K562 (cell line): Measurements from ENCODE around the gene NSUN6. TPM values are rescaled to one million over a fixed set of nuclear protein-coding genes. Genes with fewer than 3 reads are reported as not detected.

Experiments
- ATAC-seq: fragments of 200-7000 bp; cut with Tn5 transposase; 3 replicates; pipeline ENCODE4 v1.9.1; 2020; ENCODE audit warnings: moderate library complexity
- BruUV-seq: library from RNA; stranded (reverse); fragments of 400-500 nt; replicated peaks from 2 replicates; lab custom pipeline; 2021; lab: Mats Ljungman, UMichigan
- CTCF ChIA-PET: fragments of 300-600 bp; formaldehyde crosslinking; extraction: SDS; loops from one replicate; lab custom pipeline; 2021; ENCODE audit warnings: low intra/inter-chr PET ratio; lab: Yijun Ruan, JAX
- POLR2A ChIA-PET: fragments of 300-600, 350-650 bp; sonication (Branson Sonifier 250); formaldehyde crosslinking; extraction: SDS; loops from one replicate; lab custom pipeline; 2021; ENCODE audit warnings: antibody characterized with exemption, inconsistent platforms; lab: Yijun Ruan, JAX
- DNase-seq, 4 experiments: peaks; one replicate each; pipeline versions ENCODE4 v3.0.0 to v3.0.0-alpha.2; 2011 to 2018; ENCODE audit warnings: low spot score in 3 of 4, mixed read lengths in 3 of 4; ENCODE audit errors: extremely low read depth in 1 of 4
- FAIRE-seq: peaks from 2 replicates; lab custom pipeline; 2011; peaks lifted over from hg19 to GRCh38; lab: Jason Lieb, UNC
- H2AFZ ChIP-seq: 2 replicates; pipeline ENCODE4 v1.6.0; 2011; ENCODE audit warnings: low read depth, low read length, control low read depth, inconsistent platforms
- H3K27ac ChIP-seq: fragments of 200-600 bp; 3 replicates; pipeline ENCODE4 v1.8.0; 2011; ENCODE audit warnings: low read depth, mild to moderate bottlenecking, control low read depth, inconsistent platforms, low read length, moderate library complexity, mixed read lengths; ENCODE audit errors: extremely low read depth
- H3K27me3 ChIP-seq, 2 experiments: fragments of 300-600 bp in 1 of 2; 2 replicates in 1 of 2; 3 replicates in 1 of 2; pipeline versions ENCODE4 v1.6.0 to v1.8.0; 2011; ENCODE audit warnings: inconsistent platforms in 2 of 2, low read length in 2 of 2, mild to moderate bottlenecking in 1 of 2, mixed read lengths in 1 of 2, moderate library complexity in 1 of 2; ENCODE audit not compliant: control insufficient read depth in 2 of 2, insufficient read depth in 2 of 2
- H3K36me3 ChIP-seq: fragments of 300-600 bp; 3 replicates; pipeline ENCODE4 v1.8.0; 2011; ENCODE audit warnings: mild to moderate bottlenecking, low read length, inconsistent platforms; ENCODE audit not compliant: control insufficient read depth, insufficient read depth
- H3K4me1 ChIP-seq, 2 experiments: fragments of 200-600 bp in 1 of 2; replicated peaks in 1 of 2; 2 replicates in 1 of 2; 3 replicates in 1 of 2; pipeline versions ENCODE4 v1.5.1 to v1.8.0; 2011; ENCODE audit warnings: inconsistent platforms in 2 of 2, low read length in 2 of 2, mild to moderate bottlenecking in 1 of 2, mixed read lengths in 1 of 2, moderate library complexity in 1 of 2; ENCODE audit not compliant: control insufficient read depth in 2 of 2, insufficient read depth in 2 of 2
- H3K4me2 ChIP-seq: 2 replicates; pipeline ENCODE4 v1.6.1; 2011; ENCODE audit warnings: low read length, control low read depth, inconsistent platforms, mixed read lengths; ENCODE audit not compliant: insufficient read depth
- H3K4me3 ChIP-seq: fragments of 200-600 bp; sonication (generic), shearing (Covaris generic); 2 replicates; pipeline ENCODE4 v1.5.1; 2016; ENCODE audit warnings: control low read depth, inconsistent platforms
- H3K79me2 ChIP-seq: fragments of 200-600 bp; 3 replicates; pipeline ENCODE4 v1.8.0; 2011; ENCODE audit warnings: low read length, inconsistent platforms; ENCODE audit not compliant: control insufficient read depth, insufficient read depth
- H3K9ac ChIP-seq, 2 experiments: 2 replicates each; pipeline versions ENCODE4 v1.6.0 to v1.6.1; 2011; ENCODE audit warnings: low read depth in 2 of 2, low read length in 2 of 2, control low read depth in 1 of 2, inconsistent platforms in 1 of 2, mild to moderate bottlenecking in 1 of 2, mixed read lengths in 1 of 2; ENCODE audit not compliant: insufficient read depth in 1 of 2
- H3K9me1 ChIP-seq: one replicate; pipeline ENCODE4 v1.6.0; 2011; ENCODE audit warnings: inconsistent platforms, mild to moderate bottlenecking, low read length, moderate library complexity; ENCODE audit not compliant: control insufficient read depth, insufficient read depth
- H3K9me3 ChIP-seq: replicated peaks from 2 replicates; pipeline ENCODE4 v1.5.1; 2011; ENCODE audit warnings: low read depth, low read length, inconsistent platforms; ENCODE audit not compliant: control insufficient read depth, insufficient read depth
- H4K20me1 ChIP-seq: replicated peaks from 2 replicates; pipeline ENCODE4 v1.6.1; 2011; ENCODE audit warnings: low read length, inconsistent platforms, mixed read lengths; ENCODE audit not compliant: control insufficient read depth, insufficient read depth
- CGGBP1 ChIP-seq: fragments of 250-450 bp; sonication (Bioruptor Pico); IDR thresholded peaks from 2 replicates; pipeline ENCODE4 v1.9.0; 2021; ENCODE audit warnings: mild to moderate bottlenecking
- DPF2 ChIP-seq: fragments of 450-650 bp; IDR thresholded peaks from 2 replicates; pipeline ENCODE4 v1.6.1; 2016
- GTF2B ChIP-seq: IDR thresholded peaks from 2 replicates; pipeline ENCODE4 v1.6.1; 2011; ENCODE audit not compliant: insufficient read length; ENCODE audit errors: extremely low read depth
- HMGN3 ChIP-seq: IDR thresholded peaks from 2 replicates; pipeline ENCODE4 v1.6.1; 2011; ENCODE audit warnings: borderline replicate concordance, low read depth, mild to moderate bottlenecking, mixed read lengths, low read length; ENCODE audit not compliant: insufficient read length; ENCODE audit errors: extremely low read depth
- HNRNPL ChIP-seq: fragments of 200-400 bp; formaldehyde crosslinking; IDR thresholded peaks from 2 replicates; pipeline ENCODE4 v1.6.1; 2017; ENCODE audit warnings: low read depth, mild to moderate bottlenecking, low read length
- IRF2 ChIP-seq: sonication (generic); formaldehyde crosslinking; IDR thresholded peaks from 2 replicates; pipeline ENCODE4 v1.8.1; 2022; ENCODE audit warnings: mild to moderate bottlenecking, missing genetic modification reagents
- MAX ChIP-seq: sonication (generic); formaldehyde crosslinking; IDR thresholded peaks from 2 replicates; pipeline ENCODE4 v1.9.0; 2022; ENCODE audit warnings: mild to moderate bottlenecking, missing genetic modification reagents
- MEIS2 ChIP-seq: fragments of 450-650 bp; IDR thresholded peaks from 2 replicates; pipeline ENCODE4 v1.6.1; 2014; ENCODE audit warnings: mild to moderate bottlenecking; ENCODE audit not compliant: partially characterized antibody
- RREB1 ChIP-seq: fragments of 250-450 bp; sonication (Bioruptor Pico); IDR thresholded peaks from 2 replicates; pipeline ENCODE4 v1.4.0; 2020
- ZNF316 ChIP-seq: fragments of 450-650 bp; IDR thresholded peaks from 2 replicates; pipeline ENCODE4 v1.6.1; 2016
- WGBS: fragments of 100-300 bp; shearing (Covaris generic); methylation state at CpG from one replicate; pipeline ENCODE4 v1.1.6; 2016; ENCODE audit warnings: low coverage, mixed read lengths; ENCODE audit not compliant: insufficient coverage; ENCODE audit errors: missing lambda C conversion rate; 5-methylcytosine and 5-hydroxymethylcytosine counted together
- in situ Hi-C: fragments of 300-500 bp; cut with MboI; formaldehyde crosslinking; loops from 4 replicates; pipeline ENCODE4 v1.15.0; 2018; ENCODE audit warnings: inconsistent platforms, mixed read lengths
- intact Hi-C: fragments of 100-400 bp; cut with micrococcal nuclease; formaldehyde crosslinking; loops from 2 replicates; pipeline ENCODE4 v1.14.2; 2022
- polyA plus RNA-seq, 8 experiments: library from polyadenylated mRNA; depleted of rRNA in 4 of 8; stranded (reverse) in 5 of 8; unstranded in 3 of 8; fragments of >200 nt; fragmentation: Nextera tagmentation in 2 of 8; fragmentation: Illumina TruSeq in 1 of 8; extraction: Ambion mirVana in 2 of 8; extraction: Trizol in 1 of 8; gene quantifications; 2 replicates each; pipeline versions ENCODE4 v1.2.1 to v1.2.3, GENCODE V29; 2011 to 2014; ENCODE audit warnings: inconsistent platforms in 1 of 8, missing spikeins in 1 of 8
- total RNA-seq, 7 experiments: library from RNA; depleted of rRNA in 6 of 7; stranded (reverse); fragments of >200 nt in 6 of 7; fragmentation: Illumina TruSeq in 2 of 7; extraction: Trizol in 2 of 7; gene quantifications; 2 replicates each; pipeline versions ENCODE4 v1.2.1 to v1.2.3, GENCODE V29; 2011 to 2021; ENCODE audit warnings: low replicate concordance in 1 of 7

NSUN6 gene
- total and polyA plus RNA-seq, 9 of the 15 experiments (the other 6 are each of a cell fraction or from before 2014, with no cell fraction given) = 12.5 to 33.1 (median 24.2) TPM

GRCh38 chr10:18572959-18573561 is 78.3 kb downstream of the NSUN6 start (continued):
- TF ChIP-seq IRF2 (CRISPR knock-in tag) (no peak), HNRNPL (no peak), DPF2 (no peak)

GRCh38 chr10:18571780-18572179 is 79.6 kb downstream of the NSUN6 start:
- Histone ChIP-seq H3K36me3 (no peaks in the 10 kb centered on the region; the same call in 2 of the 3 replicates), H3K4me1 (no peaks in the 10 kb centered on the region), H2AFZ (no peak overlapping the region), H3K9me3 (peaks cover 5% of the 10 kb centered on the region; the same call in 1 of the 2 replicates), H3K9ac (no peak overlapping the region), H3K27me3 (no peaks in the 10 kb centered on the region), H3K79me2 (no peaks in the 10 kb centered on the region), H4K20me1 (no peaks in the 10 kb centered on the region), H3K4me3 (no peak overlapping the region), H3K4me2 (no peak overlapping the region), H3K9me1 (no peaks in the 10 kb centered on the region), H3K27ac (no peak overlapping the region)
- FAIRE-seq (no peak), DNase-seq (no peak), ATAC-seq (no peak)
- ChIA-PET CTCF (no interaction called here), POLR2A (no interaction called here)
- intact Hi-C loops = no loop called here
- BruUV-seq = no TSS peak
- in situ Hi-C loops = no loop called here
- 64% methylated on average over 1 of the region's 1 CpG for WGBS
- TF ChIP-seq ZNF316 (no peak), MEIS2 (no peak), GTF2B (no peak), CGGBP1 (no peak), RREB1 (no peak), MAX (CRISPR knock-in tag) (no peak), HMGN3 (no peak)
